ENCODE data around the gene SLC16A9. TPM values are rescaled to one million over a fixed set of nuclear protein-coding genes. Genes with fewer than 3 reads are reported as not detected.

SLC16A9 gene
- total and polyA plus RNA-seq, 2 donors (not counting 3 experiments of a cell fraction or from before 2014, with no cell fraction given), result 0.35 TPM; not detected in 1

- intact Hi-C loops (cut with micrococcal nuclease) (no loop called here), dilution Hi-C loops (cut with MboI; ENCODE audit: extremely low pct_ligation_motif_present, low sequenced_read_pairs) (no loop called here)
- no peak for DNase-seq (ENCODE audit: low read depth, low spot score)
- ChIA-PET POLR2A (no interaction called here), CTCF (interaction anchor here (0.7 to 2.0 kb wide), 3 partner anchors 11 to 44 kb away, joined by 3 to 5 read pairs (median 3); no protein-coding TSS in a partner anchor)
- Histone ChIP-seq H3K4me1 (ENCODE audit: control insufficient read depth, extremely low read depth, insufficient read depth, low read length) (no peaks in the 10 kb centered on the region), H3K79me2 (ENCODE audit: control insufficient read depth, insufficient read depth, low read length) (no peaks in the 10 kb centered on the region), H4K20me1 (replicated peaks; ENCODE audit: control insufficient read depth, extremely low read depth, insufficient read depth, low read length) (no peaks in the 10 kb centered on the region), H3K36me3 (ENCODE audit: control insufficient read depth in 2 of 2, extremely low read depth in 1 of 2, insufficient read depth in 2 of 2, low read length in 2 of 2) (no peaks in the 10 kb centered on the region), H3K9me3 (replicated peaks; ENCODE audit: control insufficient read depth, insufficient read depth, low read length) (no peaks in the 10 kb centered on the region), H3K9ac (replicated peaks; ENCODE audit: extremely low read depth, insufficient read depth, low read length) (no peak overlapping the region), H3K27ac (ENCODE audit: insufficient read depth, low read depth, low read length) (no peak overlapping the region), H2AFZ (ENCODE audit: low read depth, low read length) (no peak overlapping the region), H3K4me2 (ENCODE audit: insufficient read depth, low read length) (no peak overlapping the region), H3K9me1 (replicated peaks; ENCODE audit: control insufficient read depth, extremely low read depth, insufficient read depth, low read length) (no peaks in the 10 kb centered on the region), H3K27me3 (ENCODE audit: control insufficient read depth in 2 of 2, insufficient read depth in 2 of 2, low read length in 2 of 2) (no peaks in the 10 kb centered on the region), H3K4me3 (replicated peaks in 1 of 3; ENCODE audit: insufficient read depth in 1 of 3, low read depth in 1 of 3, low read length in 3 of 3) (no peak overlapping the region)
- BruUV-seq (replicated peaks), result no TSS peak
- no peak for TF ChIP-seq GATA2 (IDR thresholded peaks at IDR 0.05; ENCODE audit: insufficient read depth, insufficient read length, low read depth, low read length)
- no peak for TF ChIP-seq EZH2 (IDR thresholded peaks at IDR 0.05; ENCODE audit: borderline replicate concordance, low read depth, low read length, severe bottlenecking)
- TF ChIP-seq CTCF (IDR thresholded peaks at IDR 0.05; ENCODE audit: extremely low read depth in 1 of 2, insufficient read depth in 1 of 2, low read depth in 1 of 2, low read length in 2 of 2), result no peak
- TF ChIP-seq FOS (IDR thresholded peaks at IDR 0.05; ENCODE audit: borderline replicate concordance, insufficient read depth, low read length), result no peak
- TF ChIP-seq POLR2A (IDR thresholded peaks at IDR 0.05; ENCODE audit: low read depth, low read length), result no peak
- no peak for TF ChIP-seq MYC (IDR thresholded peaks at IDR 0.05; ENCODE audit: low read depth, low read length)
- TF ChIP-seq MAX (IDR thresholded peaks at IDR 0.05; ENCODE audit: insufficient read depth, insufficient read length), result no peak
- no peak for TF ChIP-seq JUN (IDR thresholded peaks at IDR 0.05; ENCODE audit: borderline replicate concordance, insufficient read depth, insufficient read length, low read depth)
- no peak for TF ChIP-seq POLR2AphosphoS5 (IDR thresholded peaks at IDR 0.05; ENCODE audit: insufficient read depth, low read depth, low read length)
- FAIRE-seq, result no peak
Measured at GRCh38 chr10:59670269-59670668, 39.4 kb downstream of the SLC16A9 start.

All from endothelial cell of umbilical vein (primary cell).